HG02885 (cell line): ENCODE data around the gene RUBCNL.
"Not testable (repeated sequence)": the region's sequence is repeated elsewhere in the genome, so short reads cannot be mapped to it uniquely, and the experiment has no call there.

Source experiments
- ATAC-seq: cut with Tn5 transposase; IDR thresholded peaks from one replicate; pipeline ENCODE4 v1.9.1; 2021; ENCODE audit warnings: mild to moderate bottlenecking; ENCODE audit not compliant: unreplicated experiment, poor library complexity

RUBCNL gene, protein sequence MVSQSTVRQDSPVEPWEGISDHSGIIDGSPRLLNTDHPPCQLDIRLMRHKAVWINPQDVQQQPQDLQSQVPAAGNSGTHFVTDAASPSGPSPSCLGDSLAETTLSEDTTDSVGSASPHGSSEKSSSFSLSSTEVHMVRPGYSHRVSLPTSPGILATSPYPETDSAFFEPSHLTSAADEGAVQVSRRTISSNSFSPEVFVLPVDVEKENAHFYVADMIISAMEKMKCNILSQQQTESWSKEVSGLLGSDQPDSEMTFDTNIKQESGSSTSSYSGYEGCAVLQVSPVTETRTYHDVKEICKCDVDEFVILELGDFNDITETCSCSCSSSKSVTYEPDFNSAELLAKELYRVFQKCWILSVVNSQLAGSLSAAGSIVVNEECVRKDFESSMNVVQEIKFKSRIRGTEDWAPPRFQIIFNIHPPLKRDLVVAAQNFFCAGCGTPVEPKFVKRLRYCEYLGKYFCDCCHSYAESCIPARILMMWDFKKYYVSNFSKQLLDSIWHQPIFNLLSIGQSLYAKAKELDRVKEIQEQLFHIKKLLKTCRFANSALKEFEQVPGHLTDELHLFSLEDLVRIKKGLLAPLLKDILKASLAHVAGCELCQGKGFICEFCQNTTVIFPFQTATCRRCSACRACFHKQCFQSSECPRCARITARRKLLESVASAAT

DNA sequence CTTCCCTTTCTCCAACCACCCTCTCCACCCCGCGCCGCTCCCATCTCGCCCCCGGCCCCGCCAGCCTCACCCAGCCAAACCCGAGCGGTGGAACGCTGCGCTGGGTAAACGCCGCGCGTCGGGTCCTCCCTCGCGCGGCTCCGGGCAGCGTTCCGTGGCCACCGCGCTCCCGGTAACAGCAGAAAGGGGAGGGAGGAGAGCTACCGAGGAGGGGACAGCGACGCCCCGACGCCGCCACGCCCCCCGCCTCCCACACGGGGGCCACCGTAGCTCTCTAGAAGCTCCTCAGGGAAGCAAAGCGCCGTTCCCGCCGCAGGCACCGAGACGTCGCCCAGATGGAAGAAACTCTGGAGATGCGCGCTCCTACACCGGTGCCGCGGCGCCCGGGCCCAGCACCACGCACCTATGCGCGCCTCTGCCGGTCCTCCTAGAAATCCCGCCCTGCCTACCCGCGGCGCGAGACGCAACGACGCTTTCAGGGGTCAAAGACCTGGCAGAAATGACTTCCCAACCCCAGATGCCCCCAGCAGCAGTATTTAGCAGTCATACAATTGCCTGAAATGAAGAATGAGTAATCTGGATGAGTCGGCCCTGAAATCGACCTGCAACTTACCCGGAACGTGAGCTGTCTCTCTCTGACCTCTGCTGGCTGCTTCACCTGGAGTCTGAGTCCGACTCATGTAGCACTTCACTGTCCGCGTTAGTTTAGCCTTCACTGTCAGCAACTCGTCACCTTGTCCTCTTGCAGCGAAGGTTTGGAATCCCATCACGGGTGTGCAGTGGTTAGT, at the start of gene RUBCNL:
RUBCNL (minus strand) TSS at position 189 of the 788 bp plus-strand sequence. CDS start 14,777 bp downstream, outside the sequence.
- peak; percentile 46 for ATAC-seq

DNA sequence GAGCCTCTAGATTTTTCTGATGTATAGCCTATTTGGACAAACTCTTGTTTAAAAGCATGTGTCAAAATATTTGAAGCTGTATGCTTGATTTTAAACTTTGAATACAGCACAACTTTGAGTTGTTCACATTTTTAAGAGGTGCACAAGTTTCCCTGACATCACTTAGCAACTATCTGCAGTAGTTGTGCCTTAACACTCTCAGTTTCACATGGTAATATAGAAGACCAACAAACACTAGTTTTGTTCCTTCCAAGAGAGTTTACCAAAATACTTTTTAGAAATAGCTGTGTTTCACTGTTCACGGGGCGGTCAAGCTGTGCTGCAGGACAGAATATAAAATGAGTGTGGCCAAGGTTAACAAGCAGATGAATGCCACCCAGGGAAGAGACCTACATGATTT, 42.5 kb upstream of the RUBCNL start:
- ATAC-seq = not testable (repeated sequence)

DNA sequence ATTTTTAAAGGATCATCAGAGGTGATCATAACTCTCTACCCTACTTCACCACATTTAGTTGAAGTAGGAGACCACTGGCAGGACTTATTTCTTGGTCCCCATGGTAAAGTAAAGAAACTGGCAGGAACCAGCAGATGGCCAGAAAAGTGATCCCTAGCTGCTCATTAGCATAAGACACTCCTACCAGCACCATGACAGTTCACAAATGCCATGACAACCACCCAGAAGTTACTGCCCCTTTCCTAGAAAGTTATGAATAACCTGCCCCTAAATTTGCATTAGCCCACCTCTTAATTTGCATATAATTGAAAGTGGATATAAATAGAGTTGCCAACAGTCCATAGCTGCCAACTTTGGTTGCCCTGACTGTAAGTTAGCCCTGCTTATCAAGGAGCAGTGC, 18.4 kb upstream of the RUBCNL start:
- ATAC-seq = no peak

DNA sequence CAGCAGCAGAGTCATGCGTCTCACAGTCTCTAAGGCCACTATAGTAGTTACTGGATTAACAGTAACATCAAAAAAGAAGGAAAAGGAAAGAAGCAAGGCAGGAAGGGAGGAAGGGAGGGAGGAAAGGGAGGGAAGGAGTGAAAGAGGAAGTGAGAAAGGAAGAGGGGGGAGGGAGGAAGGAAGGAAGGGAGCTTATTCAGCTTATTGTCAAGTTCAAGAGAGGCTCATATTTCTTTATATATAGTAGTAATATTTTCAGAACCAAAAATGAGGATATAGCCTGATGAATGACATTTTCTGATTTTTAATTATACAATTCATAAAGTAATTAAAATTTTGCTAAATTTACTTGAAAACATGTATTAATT, 17.7 kb upstream of the RUBCNL start:
- no peak for ATAC-seq

DNA sequence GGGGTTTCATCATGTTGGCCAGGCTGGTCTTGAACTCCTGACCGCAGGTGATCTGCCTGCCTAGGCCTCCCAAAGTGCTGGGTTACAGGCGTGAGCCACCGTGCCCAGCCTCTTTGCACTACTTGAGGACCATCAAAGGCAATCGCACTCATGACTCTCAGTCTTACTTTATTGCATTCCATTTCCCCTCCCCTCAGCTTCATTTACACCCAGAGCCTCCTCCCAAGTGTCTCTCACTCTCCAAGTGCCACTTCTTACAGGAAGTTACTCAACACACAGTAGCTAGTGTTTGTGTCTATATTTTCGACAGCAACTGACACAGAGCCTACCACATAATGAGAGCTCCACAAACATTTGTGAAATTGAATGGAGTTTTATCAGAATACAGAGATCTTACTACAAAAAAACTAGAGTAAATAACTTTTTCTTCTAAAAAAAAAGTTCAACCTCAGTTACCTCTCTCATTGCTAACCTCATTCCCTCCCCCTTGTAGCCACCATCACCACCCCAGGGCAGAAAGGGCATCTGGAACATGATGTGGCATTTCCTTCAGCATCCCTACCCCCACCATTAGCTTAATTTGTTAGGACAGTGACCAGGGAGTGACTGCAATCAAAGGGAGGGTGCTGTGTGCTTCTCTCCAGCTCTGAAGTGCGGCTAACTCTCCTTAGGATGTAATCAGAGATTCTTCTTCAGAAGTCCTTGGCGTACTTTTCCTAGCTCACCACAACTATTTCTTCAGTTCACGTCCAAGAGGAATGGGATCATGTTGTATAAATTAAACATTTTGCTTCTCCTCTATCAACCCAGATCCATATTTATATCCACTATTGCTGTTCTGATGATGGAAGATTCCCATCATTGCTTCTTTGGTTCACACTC, 17.0 kb upstream of the RUBCNL start:
- ATAC-seq = no peak

DNA sequence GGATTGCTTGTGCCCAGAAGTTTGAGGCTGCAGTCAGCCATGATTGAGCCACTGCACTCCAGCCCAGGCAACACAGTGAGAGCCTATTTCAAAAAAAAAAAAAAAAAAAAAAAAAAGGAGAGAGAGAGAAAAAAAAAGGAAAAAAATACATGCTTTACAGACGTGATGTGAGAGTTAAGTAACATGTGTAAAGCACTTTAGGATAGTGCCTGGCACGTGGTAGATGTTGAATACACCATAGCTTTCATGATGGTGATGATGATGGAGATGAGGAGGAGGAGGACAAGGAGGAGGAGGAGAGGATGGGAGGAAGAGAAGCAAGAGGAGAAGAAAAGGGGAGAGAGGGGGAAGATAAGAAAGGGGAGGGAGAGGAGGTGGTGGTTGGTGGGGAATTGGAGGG, 15.1 kb upstream of the RUBCNL start:
- ATAC-seq = no peak

DNA sequence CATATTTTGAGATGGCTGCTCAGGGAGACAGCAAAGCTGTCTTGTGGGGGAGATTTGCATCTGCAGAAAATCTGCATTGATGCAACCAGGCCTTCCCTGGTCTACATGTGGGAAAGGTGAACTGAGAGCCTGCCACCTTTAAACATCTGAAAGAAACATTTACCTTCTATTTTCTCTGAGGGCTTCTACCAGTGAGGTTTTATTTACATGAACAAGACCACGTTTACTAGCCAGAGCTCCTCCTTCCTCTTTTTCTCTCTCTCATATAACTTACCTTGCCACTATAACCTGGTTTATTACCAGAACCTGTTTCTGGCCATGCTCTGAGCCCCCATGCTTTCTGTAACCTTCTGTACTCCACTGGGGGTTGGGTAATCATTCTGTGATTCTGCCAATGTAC, 14.4 kb upstream of the RUBCNL start:
- ATAC-seq = peak; percentile 44

DNA sequence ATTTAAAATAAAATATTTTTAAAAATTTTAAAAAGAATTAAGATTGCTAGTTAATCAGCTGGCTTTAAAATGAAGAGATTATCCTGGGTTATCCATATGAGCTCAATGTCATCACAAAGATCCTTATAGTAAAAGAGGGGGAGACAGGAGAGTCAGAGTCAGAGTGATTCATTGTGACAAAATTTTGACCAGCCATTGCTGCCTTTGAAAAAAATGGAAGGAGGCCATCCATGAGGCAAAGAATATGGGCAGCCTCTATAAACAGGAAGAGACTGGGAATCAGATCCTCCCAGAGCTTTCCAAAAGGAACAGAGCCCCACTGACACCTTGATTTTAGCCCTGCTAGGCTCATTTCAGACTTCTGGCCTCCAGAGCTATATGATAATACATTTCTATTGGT, 9.3 kb upstream of the RUBCNL start:
- no peak for ATAC-seq

DNA sequence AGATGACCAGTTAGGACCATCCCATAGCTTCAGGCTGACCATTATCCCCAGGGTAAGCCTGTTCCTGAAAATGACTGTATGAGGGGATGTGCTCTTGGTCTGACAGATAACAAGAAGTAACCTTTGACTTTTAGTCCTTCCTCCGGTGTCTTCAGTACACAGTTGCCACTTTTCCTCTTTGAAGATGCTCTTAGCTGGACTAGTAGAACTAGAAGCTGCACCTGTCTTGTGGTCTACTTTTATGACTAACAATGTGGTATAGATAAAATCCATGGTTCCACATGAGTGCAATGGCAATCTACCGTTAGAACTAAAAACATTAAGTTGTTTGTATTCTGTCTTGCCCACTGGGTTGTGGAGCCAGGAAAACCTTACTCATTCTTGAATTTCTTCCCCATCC, 5.9 kb upstream of the RUBCNL start:
- ATAC-seq = peak; percentile 51

DNA sequence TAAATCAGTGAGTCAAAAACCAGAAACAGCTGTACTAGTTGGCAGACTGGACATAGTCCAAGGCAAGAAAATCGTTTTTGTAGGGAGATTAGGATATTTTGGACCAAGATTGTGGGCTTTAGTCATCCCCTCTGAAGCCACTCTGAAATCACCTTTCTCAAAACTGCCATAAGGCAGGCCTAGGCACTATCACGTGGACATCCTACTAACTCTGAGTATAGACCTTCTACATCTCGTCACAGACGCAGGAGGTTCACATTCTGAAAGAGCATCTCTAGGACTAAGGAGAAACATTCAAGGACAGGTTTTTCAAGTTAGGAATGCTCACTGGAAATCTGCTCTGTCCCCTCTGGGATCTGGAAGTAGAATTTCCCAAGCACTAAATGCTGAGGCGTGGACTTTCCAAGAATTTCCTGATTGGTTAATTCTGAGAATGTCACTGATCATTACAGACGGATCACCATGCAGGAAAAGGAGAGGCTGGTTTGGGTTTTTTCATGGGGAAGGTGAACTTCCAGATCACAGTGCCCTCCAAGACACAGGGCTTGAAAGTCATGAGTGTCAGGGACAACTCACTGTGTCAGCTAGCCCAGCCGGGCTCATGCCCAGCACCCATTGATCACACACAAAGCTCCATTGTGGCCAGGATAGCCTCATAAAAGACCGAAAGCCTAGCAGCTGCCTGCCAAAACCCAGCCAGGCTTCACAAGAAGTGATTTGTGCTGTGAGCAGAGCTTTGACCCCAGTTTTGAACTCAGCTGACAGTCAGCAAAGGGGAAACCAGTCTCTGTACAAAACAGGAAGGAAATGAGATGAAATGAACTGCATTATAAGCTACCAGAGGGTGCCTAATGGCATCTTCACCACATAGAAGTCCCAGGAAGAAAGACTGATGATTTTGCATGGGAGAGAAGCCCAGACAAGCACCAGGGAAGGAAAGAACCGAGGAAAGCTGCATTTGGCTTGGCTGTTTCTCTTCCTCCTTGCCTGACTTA, 2.7 kb upstream of the RUBCNL start:
- peak; percentile 50 for ATAC-seq

DNA sequence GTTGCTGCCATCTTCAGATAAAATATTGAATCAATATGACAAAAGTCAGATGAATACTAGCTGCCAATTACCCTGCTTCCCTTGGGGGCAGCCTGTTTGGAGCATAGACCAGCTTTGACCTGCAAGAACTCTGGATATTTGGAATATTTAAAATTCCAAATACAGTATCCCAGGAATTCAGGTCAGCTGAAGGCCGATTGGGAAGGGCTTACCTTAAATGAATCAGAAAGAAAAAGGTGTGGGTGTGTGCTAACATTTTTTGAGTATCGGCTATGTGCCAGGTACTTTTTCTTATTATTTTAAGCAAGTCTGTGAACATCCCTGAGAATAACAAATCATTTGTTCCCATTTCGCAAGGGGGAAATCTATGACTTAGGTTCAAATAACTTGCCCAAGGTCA, 1.8 kb upstream of the RUBCNL start:
- ATAC-seq = no peak

DNA sequence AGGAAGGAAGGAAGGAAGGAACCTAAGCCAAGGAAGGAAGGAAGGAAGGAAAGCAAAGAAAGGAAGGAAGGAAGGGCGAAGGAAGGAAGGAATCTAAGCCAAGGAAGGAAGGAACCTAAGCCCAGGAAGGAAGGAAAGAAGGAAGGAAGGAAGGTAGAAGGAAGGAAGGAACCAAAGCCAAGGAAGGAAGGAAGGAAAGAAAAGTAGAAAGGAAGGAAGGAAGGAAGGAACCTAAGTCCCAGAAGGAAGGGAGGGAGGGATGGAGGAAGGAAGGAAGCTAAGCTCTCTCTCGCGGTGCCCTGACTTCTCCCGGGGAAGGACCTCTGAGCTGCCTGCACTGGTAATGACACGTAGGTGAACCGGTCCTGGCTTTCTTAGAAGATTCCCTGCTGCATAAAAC, 1.3 kb upstream of the RUBCNL start:
- no peak for ATAC-seq

DNA sequence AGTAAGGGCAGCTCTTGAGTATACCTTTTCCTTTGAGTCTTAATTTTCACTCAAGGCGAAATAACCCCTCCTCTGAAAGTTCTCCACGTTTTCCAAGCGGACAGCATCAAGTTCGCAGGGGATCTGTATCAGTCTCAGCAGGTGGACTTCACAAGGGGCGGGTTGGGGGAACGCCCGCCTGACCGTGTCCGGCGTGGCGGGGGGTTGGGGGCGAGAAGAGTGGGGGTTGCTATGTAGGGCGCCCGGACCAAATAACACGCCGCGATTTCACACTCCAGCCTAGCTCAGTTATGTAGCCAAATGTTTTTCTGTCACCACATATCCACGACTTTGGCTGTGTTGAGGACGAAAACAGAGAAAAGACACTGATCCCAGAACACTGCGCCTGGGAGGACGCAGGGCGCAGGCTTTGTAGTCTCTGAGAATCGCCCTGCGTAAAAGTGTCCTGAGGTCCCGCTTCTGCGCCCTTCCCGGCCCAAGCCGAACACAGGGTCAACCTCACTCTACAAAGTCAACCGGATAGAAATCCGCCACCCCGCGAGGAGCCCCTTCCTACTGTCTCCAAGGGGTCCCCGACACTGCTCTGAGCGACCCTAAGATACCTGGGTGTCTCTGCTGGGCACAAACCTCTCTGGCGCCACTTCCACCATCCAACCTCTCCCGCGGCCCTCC, 524 bp downstream of the RUBCNL start:
- peak; percentile 0 for ATAC-seq

DNA sequence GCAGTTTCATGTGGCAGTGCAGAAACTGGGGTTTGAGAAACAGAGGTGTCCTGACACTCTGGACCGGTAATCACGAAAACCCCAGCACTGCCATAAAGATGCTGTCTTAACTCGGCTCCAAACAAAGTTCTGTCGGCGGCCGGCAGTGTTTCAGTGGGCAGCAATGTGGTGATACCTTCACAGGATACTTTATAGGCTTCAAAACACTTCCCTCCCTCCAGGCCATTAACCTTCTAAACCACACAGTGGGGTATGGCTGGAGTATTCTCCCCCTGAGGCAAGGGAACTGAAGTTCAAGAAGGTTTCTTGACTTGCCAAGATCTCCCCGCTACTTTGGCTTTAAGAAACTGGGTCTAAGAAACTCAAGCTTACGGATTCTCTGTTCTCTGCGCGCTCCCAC, 1.1 kb downstream of the RUBCNL start:
- no peak for ATAC-seq

DNA sequence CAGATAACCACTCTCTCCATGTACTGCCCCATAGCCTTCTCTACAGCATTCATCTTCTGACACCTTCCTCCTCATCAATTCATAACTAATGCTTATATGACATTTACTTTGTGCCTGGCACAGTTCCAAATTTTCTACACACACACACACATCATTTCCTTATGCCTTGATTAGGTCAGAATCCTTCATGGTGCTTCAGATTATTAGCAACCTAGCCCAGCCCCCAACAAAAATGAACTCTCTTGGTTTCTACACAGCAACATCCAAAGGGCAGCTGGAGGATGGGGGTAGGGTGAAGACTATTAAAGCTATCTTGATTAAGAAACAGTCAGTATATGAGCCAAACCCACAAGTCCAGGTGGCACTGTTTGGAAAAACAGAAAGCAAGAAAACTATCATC, 3.7 kb downstream of the RUBCNL start:
- no peak for ATAC-seq

DNA sequence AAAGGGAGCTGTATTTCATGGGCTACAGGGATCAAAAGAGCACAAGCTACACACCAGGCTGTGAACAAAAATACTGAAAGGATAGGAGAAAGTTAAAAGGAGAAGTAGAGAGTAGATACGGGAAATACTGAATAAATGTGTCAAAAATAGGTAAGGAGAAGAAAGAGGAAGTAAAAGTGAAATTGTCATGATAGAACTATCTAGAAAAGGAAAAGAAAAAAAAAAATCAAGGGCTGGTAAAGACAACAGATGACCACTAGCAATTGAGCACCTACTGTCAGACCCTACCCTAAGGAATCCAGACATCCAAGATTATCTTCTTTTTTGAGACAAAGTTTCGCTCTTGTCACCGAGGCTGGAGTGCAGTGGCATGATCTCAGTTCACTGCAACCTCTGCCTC, 4.8 kb downstream of the RUBCNL start:
- ATAC-seq = peak; percentile 38

DNA sequence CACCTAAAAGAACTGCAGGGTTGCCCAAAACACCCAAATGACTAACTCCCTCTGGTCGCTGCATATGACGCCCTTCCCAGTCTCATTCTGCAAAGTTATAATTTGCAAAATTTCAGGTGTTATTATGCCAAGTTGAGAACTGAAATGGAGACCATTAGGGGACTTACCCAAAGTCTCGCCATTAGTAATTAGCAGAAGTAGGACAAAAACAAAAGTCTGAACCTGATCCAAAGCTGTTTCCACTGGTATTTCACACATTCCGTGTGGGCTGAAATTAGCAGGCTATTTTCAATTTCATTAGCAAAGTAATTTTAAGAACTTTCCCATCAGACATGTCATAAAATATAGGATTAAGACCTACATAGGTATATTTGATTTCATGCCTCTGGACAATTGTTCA, 6.8 kb downstream of the RUBCNL start:
- no peak for ATAC-seq

DNA sequence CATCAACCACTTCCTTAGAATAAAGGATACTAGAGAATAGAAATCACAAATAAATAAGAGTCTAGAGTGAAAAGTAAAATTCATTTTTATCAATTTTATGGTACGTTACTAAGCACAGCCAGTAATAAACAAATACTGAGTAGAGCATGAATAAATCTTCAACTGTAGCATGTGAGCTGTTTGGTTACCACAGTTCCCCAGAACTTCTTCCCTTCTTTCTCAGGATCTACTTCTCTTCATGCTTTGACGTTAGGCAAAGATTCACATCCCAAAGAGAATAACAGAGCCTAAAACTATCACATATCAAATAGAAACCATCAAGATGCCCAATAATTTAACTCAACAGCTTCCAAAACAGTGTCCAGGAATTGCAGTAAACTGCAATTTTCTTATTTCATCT, 7.4 kb downstream of the RUBCNL start:
- ATAC-seq = no peak

DNA sequence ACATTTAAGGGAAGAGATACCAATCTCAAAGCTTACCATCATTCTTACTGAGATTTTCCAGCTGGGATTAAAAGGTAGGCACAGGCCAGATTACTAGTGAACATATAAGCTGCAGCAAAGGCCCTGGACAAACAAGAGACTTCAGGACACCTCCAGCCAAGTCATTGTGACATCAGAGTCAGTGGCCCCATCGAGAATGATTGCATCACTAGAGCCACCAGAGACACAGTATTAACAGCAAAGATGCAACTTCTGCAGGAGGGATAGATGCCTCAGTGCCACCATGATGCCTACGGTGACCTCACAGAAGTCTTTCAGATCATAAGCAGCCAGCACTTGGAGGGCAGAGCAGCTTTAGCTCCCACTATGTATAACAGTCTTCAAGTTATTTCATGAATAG, 8.6 kb downstream of the RUBCNL start:
- ATAC-seq = no peak
